Esophagus mucosa (tissue), 1 donor: ENCODE measurements around the gene ANKLE2. TPM values are rescaled to one million over a fixed set of nuclear protein-coding genes. Genes with fewer than 3 reads are reported as not detected.
A peak's percentile ranks its signal among the peaks of the same experiment; 100 is the strongest.

Experiments
- ATAC-seq: fragments of 200-7000 bp; cut with Tn5 transposase; one replicate; pipeline ENCODE4 v1.9.1; 2020
- total RNA-seq: library from RNA; stranded (reverse); gene quantifications from one replicate; pipeline ENCODE4 v1.2.4, GENCODE V29; 2023
- donor health status: DM: yes; HTN: yes; CAD: no.

The ANKLE2 gene
- total RNA-seq, 1 donor from 2014 or later = 35.8 TPM

DNA sequence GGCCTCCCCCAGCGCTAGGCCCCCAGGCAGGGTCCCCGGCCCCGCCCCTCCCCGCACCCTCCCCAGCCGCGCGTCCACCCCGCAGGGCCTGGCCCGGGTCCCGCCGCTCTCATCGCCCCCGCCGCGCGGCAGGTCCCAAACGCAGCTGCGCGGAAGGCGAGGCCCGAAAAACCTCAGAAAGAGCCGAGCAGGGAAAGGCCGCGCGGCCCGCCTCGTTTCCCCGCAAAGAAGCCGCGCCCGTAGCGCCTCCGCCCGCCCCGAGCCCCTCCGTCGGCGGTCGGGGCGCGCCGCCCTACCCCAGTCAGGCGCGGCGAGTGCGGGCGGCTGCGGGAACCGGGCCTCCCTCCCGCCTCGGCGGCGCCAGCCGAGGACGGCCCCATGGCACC is 74.8 kb downstream of the ANKLE2 start:
- ATAC-seq = peak; percentile 70

DNA sequence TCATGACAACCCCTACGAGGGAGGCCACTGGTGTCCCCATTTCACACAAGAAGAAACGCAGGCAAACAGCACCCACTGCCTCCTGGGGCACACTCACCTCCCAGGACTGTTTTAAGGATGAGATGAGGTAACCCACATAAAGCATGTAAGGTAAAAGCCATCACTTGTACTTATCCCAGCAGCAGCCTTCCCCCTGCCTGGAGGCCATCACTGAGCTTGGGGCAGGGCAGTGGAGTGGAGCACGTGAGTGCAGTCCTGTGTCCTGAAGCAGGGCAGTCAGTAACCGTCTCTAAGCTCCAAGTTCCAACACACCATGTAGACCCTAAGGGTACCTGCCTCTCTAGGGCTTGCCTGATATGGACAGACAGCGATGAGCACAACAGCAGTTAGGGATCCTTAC is 76.2 kb downstream of the ANKLE2 start:
- ATAC-seq = no peak

DNA sequence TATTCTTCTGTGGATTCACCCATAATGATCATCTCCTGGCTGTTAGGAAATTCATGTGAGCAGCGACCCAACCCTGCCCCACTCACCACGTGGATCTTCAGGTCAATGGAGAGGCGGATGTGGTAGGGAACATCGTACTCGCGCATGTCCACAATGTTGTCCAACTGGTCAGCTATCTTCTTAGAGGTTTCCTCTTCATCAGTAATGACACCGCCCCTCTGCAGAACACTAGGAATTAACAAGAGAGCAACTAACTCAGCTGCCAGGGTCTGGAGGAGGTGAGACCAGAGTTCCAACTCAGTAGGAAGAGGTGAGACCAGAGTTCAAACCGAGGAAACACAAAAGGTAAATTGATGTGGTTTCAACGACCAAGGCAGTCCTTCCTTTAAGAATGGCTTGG is 84.1 kb downstream of the ANKLE2 start:
- no peak for ATAC-seq

DNA sequence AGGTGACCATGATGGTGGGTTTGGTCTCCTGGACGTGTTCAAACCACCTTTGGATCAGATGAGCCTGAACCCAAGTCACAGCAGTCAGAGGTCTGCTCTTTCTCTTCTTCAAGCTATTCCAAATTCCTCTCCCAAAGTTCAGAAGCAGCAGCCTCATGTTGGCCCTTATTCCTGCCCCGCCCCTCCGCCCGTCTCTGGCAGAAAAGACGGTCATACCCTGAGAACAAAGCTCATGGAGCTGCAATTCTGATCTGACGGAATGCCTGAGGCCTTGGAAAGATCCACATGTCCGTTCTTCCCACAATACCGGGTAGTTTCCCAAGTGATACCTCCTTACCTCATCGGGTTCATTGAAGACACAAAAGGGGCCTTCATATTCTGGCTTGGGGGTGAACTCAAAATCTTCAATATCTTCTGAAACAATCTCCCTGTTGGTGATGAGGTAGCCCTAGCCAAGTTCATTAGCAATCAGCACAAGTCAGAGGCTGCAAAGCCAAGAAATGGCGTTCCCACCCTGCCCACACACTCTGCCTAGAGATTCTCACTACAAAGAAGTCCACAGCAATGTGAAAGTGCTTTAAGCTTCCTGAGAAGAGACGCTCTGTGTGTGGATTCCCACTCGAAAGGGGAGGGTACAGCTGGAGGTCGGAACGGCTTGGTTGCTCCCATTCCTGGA is 85.7 kb downstream of the ANKLE2 start:
- ATAC-seq = peak; percentile 51

Other genes starting within 250 kb of the ANKLE2 start
- gene LRCOL1, start 151.2 kb downstream of the ANKLE2 start, total RNA-seq = 0.32 TPM
- gene P2RX2, start 143.1 kb downstream of the ANKLE2 start, total RNA-seq = not detected
- gene POLE, start 74.5 kb downstream of the ANKLE2 start, total RNA-seq = 23.4 TPM
- 12.3 TPM for gene PXMP2, start 74.2 kb downstream of the ANKLE2 start, total RNA-seq
- 49.8 TPM for gene PGAM5, start 51.0 kb downstream of the ANKLE2 start, total RNA-seq
- 31.2 TPM for gene GOLGA3, start 67.0 kb upstream of the ANKLE2 start, total RNA-seq
- 30.6 TPM for gene CHFR, start 125.8 kb upstream of the ANKLE2 start, total RNA-seq
- 5.3 TPM for gene ZNF605, start 194.5 kb upstream of the ANKLE2 start, total RNA-seq
- gene ZNF26, start 224.5 kb upstream of the ANKLE2 start, total RNA-seq = 4.7 TPM